Coronary artery (tissue), 2 donors: ENCODE data around the gene MEF2C.
"Not testable (repeated sequence)": the region's sequence is repeated elsewhere in the genome, so short reads cannot be mapped to it uniquely, and the experiment has no call there.

Source experiments
- DNase-seq: peaks from one replicate; pipeline ENCODE4 v3.0.0-alpha.2; 2017; ENCODE audit warnings: low spot score
- H3K27ac ChIP-seq, 2 donors: fragments of 200-600 bp; sonication (generic); one replicate each; pipeline ENCODE4 v1.5.1; 2016 to 2019
- H3K4me3 ChIP-seq: fragments of 200-600 bp; sonication (generic); 2 replicates; pipeline ENCODE4 v1.5.1; 2016; ENCODE audit warnings: mild to moderate bottlenecking, moderate library complexity
- TF ChIP-seq, protein P1 (sequence below): fragments of 200-600 bp; sonication (generic); IDR thresholded peaks from one replicate; pipeline ENCODE4 v1.5.1; 2019; ENCODE audit warnings: antibody characterized with exemption

Gene MEF2C

DNA sequence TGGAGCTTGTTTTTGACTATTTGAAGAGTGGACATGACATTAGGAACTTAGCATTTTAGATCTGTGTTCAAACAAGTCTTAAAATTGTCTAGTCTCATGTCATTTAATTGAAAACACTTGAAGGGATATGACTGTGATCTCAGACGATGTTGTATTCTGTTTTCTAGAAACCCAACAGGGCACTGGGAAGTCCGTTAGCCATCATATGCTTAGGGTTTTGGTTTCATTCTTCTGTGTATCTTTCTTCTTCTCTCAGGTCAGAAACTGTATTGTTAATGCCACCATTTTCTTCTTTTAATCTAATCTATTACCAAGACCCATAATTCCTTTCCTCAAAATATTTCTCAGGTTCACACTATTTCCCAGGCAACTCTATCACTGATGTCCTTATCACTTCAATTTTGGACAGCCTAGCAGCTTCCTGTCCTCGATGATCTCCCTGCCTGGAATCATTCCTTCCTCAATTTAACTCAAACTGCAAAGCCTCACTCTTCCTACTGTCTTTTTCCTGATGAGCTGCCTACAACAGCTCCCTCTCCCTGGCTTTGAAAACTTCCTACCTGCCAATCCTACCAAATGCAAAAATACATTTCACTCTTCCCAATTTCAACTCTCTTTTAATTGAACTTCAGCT, 77.7 kb downstream of the MEF2C start:
- peak overlapping the region; percentile 27 for H3K4me3 ChIP-seq
- TF ChIP-seq, protein P1, sequence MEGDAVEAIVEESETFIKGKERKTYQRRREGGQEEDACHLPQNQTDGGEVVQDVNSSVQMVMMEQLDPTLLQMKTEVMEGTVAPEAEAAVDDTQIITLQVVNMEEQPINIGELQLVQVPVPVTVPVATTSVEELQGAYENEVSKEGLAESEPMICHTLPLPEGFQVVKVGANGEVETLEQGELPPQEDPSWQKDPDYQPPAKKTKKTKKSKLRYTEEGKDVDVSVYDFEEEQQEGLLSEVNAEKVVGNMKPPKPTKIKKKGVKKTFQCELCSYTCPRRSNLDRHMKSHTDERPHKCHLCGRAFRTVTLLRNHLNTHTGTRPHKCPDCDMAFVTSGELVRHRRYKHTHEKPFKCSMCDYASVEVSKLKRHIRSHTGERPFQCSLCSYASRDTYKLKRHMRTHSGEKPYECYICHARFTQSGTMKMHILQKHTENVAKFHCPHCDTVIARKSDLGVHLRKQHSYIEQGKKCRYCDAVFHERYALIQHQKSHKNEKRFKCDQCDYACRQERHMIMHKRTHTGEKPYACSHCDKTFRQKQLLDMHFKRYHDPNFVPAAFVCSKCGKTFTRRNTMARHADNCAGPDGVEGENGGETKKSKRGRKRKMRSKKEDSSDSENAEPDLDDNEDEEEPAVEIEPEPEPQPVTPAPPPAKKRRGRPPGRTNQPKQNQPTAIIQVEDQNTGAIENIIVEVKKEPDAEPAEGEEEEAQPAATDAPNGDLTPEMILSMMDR: no peak
- DNase-seq: no peak
- no peak overlapping the region for H3K27ac ChIP-seq

DNA sequence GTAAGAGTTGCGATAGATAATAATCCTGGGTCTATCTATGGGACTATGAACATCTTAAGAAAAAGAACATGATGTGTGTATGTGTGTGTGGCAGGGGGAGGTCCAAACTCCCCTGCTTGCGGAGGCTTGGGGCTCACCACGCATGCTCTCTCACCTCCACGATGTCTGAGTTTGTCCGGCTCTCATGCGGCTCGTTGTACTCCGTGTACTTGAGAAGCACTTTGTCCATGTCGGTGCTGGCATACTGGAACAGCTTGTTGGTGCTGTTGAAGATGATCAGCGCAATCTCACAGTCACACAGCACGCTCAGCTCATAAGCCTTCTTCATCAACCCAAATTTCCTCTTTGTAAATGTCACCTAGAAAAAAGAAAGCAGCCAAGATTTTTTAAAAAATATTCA, 78.5 kb downstream of the MEF2C start:
- TF ChIP-seq, protein P1: no peak
- Histone ChIP-seq H3K27ac (no peak overlapping the region), H3K4me3 (no peak overlapping the region)
- no peak for DNase-seq

DNA sequence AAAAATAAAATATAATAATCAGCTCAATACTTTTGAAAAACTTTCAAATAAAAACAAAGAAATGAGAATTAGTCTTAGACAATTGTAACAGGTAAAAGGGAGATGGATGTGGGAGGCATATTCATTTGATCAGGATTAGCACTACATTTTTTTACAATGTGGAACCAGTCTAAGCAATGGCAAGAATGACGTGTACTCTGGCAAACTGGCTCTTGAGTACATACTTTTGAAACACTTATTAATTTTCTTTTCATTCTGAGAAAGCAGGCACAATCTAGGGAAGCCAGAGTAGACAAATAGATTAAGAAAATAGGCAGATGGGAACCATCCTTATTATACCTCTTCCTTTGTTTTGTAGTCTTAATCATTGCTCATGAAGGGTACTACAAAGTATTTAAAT, 79.7 kb downstream of the MEF2C start:
- Histone ChIP-seq H3K27ac (no peak overlapping the region), H3K4me3 (no peak overlapping the region)
- TF ChIP-seq, protein P1: no peak
- no peak for DNase-seq

DNA sequence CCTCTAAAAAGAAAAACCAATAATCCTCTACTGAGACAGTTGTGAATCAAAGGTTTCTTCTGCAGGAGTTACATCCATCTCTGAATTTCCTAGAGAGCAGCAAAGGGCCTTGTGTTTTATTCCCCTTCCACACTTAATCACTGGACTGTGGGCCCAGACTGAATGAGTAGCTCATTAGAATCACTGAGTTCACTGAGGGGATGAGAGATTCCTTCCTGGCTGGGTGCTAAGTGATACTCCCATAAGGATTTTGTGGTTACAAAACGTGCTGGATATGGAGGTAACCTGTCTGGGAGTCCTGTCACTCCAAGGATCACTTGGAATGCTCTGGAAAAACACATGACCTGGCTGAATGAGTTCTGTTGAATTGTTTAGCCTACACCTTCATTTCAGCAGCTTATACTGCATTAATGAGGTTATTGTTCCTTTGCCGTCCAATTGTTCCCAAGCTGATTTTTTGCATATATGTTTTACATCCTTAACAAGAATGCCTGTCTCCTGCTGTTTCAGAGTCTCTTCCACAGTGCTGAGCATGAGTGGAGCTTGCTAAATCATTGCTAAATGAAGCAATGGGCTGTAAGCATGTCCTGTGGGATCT, 82.9 kb downstream of the MEF2C start:
- TF ChIP-seq, protein P1: no peak
- DNase-seq: no peak
- no peak overlapping the region for H3K4me3 ChIP-seq
- no peak overlapping the region for H3K27ac ChIP-seq

DNA sequence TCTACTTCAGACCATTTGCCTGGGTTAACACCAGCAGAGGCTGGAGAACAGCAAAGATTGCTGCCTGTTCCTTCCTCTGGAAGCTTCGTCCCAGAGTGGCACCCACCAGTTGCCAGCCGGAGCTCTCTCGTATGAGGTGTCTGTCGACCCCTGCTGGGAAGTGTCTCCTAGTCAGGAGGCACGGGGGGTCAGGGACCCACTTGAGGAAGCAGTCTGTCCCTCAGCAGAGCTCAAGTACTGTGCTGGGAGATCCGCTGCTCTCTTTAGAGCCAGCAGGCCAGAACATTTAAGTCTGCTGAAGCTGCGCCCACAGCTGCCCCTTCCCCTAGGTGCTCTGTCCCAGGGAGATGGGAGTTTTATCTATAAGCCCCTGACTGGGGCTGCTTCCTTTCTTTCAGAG, 84.1 kb downstream of the MEF2C start:
- not testable (repeated sequence) for H3K27ac ChIP-seq, DNase-seq, H3K4me3 ChIP-seq

DNA sequence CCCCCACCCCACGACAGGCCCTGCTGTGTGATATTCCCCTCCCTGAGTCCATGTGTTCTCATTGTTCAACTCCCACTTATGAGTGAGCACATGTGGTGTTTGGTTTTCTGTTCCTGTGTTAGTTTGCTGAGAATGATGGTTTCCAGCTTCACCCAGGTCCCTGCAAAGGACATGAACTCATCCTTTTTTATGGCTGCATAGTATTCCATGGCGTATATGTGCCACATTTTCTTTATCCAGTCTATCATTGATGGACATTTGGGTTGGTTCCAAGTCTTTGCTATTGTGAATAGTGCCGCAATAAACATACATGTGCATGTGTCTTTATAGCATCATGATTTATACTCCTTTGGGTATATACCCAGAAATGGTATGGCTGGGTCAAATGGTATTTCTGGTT, 89.2 kb downstream of the MEF2C start:
- H3K27ac ChIP-seq, DNase-seq, H3K4me3 ChIP-seq: not testable (repeated sequence)

DNA sequence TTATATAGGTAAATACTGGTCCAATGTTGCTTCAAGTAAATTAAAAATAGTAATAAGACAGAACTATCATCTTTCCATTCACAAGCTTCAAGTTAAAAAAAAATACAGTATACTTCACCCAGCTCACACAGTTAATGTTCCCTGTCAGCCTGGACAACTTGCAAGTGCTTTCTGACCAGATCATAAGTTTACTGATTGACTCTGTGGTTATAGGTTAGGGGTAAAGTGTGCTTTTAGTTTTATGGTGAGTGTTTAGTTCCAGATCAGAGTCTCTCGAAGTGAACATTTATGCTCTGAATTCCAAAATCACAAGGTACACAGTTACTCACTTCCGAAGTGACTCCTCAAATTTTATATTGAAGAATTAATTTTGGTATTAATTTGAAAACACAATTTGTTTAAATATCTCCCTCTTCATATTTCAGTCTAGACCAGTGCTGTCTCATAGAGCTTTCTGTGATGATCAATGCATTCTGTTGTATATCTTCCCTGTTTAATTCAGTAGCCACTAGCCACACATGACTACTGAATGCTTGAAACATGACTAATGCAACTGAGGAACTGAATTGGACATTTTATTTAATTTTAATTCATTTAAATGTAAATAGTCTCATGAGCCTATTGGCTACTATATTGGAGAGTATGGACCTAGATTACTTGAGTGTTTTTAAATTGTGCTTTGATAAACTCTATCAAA, 90.7 kb downstream of the MEF2C start:
- TF ChIP-seq, protein P1: no peak

DNA sequence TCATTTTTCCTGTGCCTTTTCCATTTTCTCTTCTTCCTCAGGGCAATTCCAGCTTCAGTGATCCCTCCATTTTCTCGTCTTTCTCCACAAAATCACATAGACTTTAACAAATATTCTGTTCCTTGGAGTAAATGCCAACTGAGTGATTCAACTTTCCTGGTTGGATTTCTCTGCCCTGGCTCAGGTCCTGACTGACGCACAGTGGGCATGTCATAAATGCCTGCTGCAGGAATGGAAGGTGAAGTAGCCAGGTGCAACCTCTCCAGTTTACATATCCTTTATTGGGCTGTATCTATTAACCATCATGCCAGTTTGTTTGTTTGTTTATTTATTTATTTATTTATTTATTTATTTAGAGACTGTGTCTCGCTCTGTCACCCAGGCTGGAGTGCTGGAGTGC, 95.1 kb downstream of the MEF2C start:
- H3K27ac ChIP-seq: peak overlapping the region; percentile 48 to 58
- H3K4me3 ChIP-seq: no peak overlapping the region
- DNase-seq: no peak
- TF ChIP-seq, protein P1: no peak

More for the DNA sequence above, 90.7 kb downstream of the MEF2C start:
- no peak for DNase-seq
- H3K27ac ChIP-seq: no peak overlapping the region
- H3K4me3 ChIP-seq: no peak overlapping the region
